ENCODE data around the gene ZNF71. TPM values are rescaled to one million over a fixed set of nuclear protein-coding genes. Genes with fewer than 3 reads are reported as not detected.
"Not testable (repeated sequence)": the region's sequence is repeated elsewhere in the genome, so short reads cannot be mapped to it uniquely, and the experiment has no call there.

Gene ZNF71
- total RNA-seq, 6 donors from 2014 or later = 4.0 to 11.5 (median 7.4) TPM

GRCh38 chr19:56670961-56671612 lies 76.0 kb downstream of the ZNF71 start:
- TF ChIP-seq CTCF (IDR thresholded peaks at IDR 0.05) = no peak
- TF ChIP-seq POLR2AphosphoS5 (IDR thresholded peaks at IDR 0.05) = no peak
- TF ChIP-seq EP300 (IDR thresholded peaks at IDR 0.05) = no peak
- no peak for TF ChIP-seq POLR2A (IDR thresholded peaks at IDR 0.05)
- peaks cover 12 to 22% (median 18%) of the 10 kb centered on the region in 4 donors for H3K4me1 ChIP-seq
- peak in 1 of 2 donors; percentile 57 for DNase-seq

DNA sequence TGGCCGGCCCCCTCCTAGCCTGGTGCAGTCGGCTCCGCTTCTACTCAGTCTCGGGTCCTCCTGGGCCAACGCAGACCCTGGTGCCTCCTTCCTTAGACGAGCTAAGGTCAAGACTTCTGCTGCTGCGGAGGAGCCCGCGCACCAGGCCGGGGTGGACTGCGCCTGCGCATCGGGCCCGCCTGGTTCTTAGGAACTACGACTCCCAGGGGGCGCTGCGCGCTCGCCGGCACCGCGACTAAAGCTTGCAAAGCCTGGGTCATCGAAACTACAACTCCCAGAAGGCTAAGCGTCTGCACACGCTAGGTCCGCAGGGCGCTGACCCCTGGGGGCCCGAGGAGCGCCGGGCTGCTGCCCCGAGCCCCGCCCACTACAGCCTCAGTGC lies 76.5 kb downstream of the ZNF71 start, which contains the start of gene ZNF835:
Gene ZNF835 (minus strand): TSS at position 145 of the 382 bp plus-strand sequence. CDS start 6,559 bp downstream, outside the sequence.
- TF ChIP-seq EP300 (IDR thresholded peaks at IDR 0.05) = no peak
- peak in 1 of 2 donors; percentile 22 for TF ChIP-seq POLR2AphosphoS5 (IDR thresholded peaks at IDR 0.05)
- TF ChIP-seq POLR2A (IDR thresholded peaks at IDR 0.05) = peak in 1 of 4 donors; percentile 50
- TF ChIP-seq CTCF (IDR thresholded peaks at IDR 0.05) = peak in 4 of 6 experiments; percentile 28 to 63 (median 42)
- peak; percentile 94 to 98 for DNase-seq
- peak; percentile 69 to 95 for ATAC-seq (ENCODE audit: low FRiP score in 2 of 2)
- Histone ChIP-seq H3K4me3 (peak within 1 kb of the TSS; percentile 55 to 97 (median 74)), H3K36me3 (no peaks in the 10 kb centered on the region), H3K27me3 (no peaks in the 10 kb centered on the region), H3K27ac (peak within 1 kb of the TSS in 3 of 4 donors; percentile 6 to 68 (median 53)), H3K9me3 (no peaks in the 10 kb centered on the region), H3K4me1 (peaks cover 12 to 22% (median 18%) of the 10 kb centered on the region in 4 donors)
- 0 to 1% methylated on average over 13 to 15 of the region's 32 CpGs for WGBS, 2 donors

More at GRCh38 chr19:56670961-56671612, 76.0 kb downstream of the ZNF71 start:
- Histone ChIP-seq H3K36me3 (no peaks in the 10 kb centered on the region), H3K4me3 (peak overlapping the region; percentile 55 to 97 (median 74)), H3K27ac (peak overlapping the region in 3 of 4 donors; percentile 6 to 68 (median 53)), H3K9me3 (no peaks in the 10 kb centered on the region), H3K27me3 (no peaks in the 10 kb centered on the region)
- 20 to 34% methylated on average over 10 to 14 of the region's 35 CpGs for WGBS, 2 donors
- peak; percentile 3 to 58 for ATAC-seq (ENCODE audit: low FRiP score in 2 of 2)

- DNase-seq; ATAC-seq (ENCODE audit: low FRiP score in 2 of 2); H3K36me3 ChIP-seq; H3K27ac ChIP-seq; H3K9me3 ChIP-seq; H3K4me3 ChIP-seq; H3K27me3 ChIP-seq: not testable (repeated sequence)
- peaks cover 12 to 22% (median 18%) of the 10 kb centered on the region in 4 donors for H3K4me1 ChIP-seq
- 90 to 92% methylated on average over 2 of the region's 2 CpGs for WGBS, 2 donors
Observed at GRCh38 chr19:56672610-56673009, 77.5 kb downstream of the ZNF71 start.

Other genes with a start within 250 kb of the ZNF71 start
- 10 to 100 TPM in 1 of 6 donors, 1 to 10 TPM in 5; 2.1 to 11.9 (median 2.7) TPM for gene ZNF582, start 201.8 kb upstream of the ZNF71 start, total RNA-seq
- 10 to 100 TPM in 1 of 6 donors, 1 to 10 TPM in 5; 3.7 to 21.5 (median 6.9) TPM for gene ZNF583, start 191.0 kb upstream of the ZNF71 start, total RNA-seq
- gene ZNF667, start 118.0 kb upstream of the ZNF71 start, total RNA-seq = 1 to 10 TPM; 1.1 to 3.6 (median 1.9) TPM
- 1 to 10 TPM; 2.6 to 7.3 (median 4.4) TPM for gene ZNF471, start 87.4 kb upstream of the ZNF71 start, total RNA-seq
- gene ZFP28, start 56.4 kb upstream of the ZNF71 start, total RNA-seq = 10 to 100 TPM in 1 of 6 donors, 1 to 10 TPM in 5; 3.1 to 12.0 (median 6.2) TPM
- 1 to 10 TPM; 1.8 to 4.6 (median 3.3) TPM for gene ZNF470, start 27.8 kb upstream of the ZNF71 start, total RNA-seq
- gene SMIM17, start 47.9 kb downstream of the ZNF71 start, total RNA-seq = under 1 TPM in 2 of 6 donors, not detected in 4; 0.29 to 0.30 TPM
- 1 to 10 TPM in 4 of 6 donors, under 1 TPM in 1, not detected in 1; 0.78 to 4.1 (median 2.7) TPM for gene ZNF835, start 76.5 kb downstream of the ZNF71 start, total RNA-seq
- 10 to 100 TPM in 1 of 6 donors, 1 to 10 TPM in 5; 2.6 to 13.1 (median 3.8) TPM for gene PEG3, start 245.4 kb downstream of the ZNF71 start, total RNA-seq
- 1 to 10 TPM in 1 of 6 donors, under 1 TPM in 1, not detected in 4; 0.30 to 1.0 TPM for gene ZIM2, start 245.4 kb downstream of the ZNF71 start, total RNA-seq

Measured in upper lobe of left lung (tissue), 6 donors.